ENCODE measurements around the gene DOCK8. TPM values are rescaled to one million over a fixed set of nuclear protein-coding genes. Genes with fewer than 3 reads are reported as not detected.
"Not testable (repeated sequence)": the region's sequence is repeated elsewhere in the genome, so short reads cannot be mapped to it uniquely, and the experiment has no call there.

Gene DOCK8
- total RNA-seq, 1 donor from 2014 or later, result 8.3 TPM

GRCh38 chr9:224582-225520 lies 10.2 kb downstream of the DOCK8 start:
- Mint-ChIP-seq H3K9me3 (ENCODE audit: unreplicated experiment) (no peaks in the 10 kb centered on the region), H3K4me3 (ENCODE audit: unreplicated experiment) (no peak overlapping the region), H3K27ac (ENCODE audit: unreplicated experiment) (no peak overlapping the region), H3K4me1 (ENCODE audit: unreplicated experiment) (peaks cover 16% of the 10 kb centered on the region), H3K27me3 (ENCODE audit: unreplicated experiment) (no peaks in the 10 kb centered on the region), H3K36me3 (ENCODE audit: low read depth, unreplicated experiment) (no peaks in the 10 kb centered on the region)
- no peak for TF ChIP-seq CTCF (IDR thresholded peaks at IDR 0.05; ENCODE audit: unreplicated experiment)
- no peak for DNase-seq (ENCODE audit: low spot score)

GRCh38 chr9:227860-228259 lies 13.2 kb downstream of the DOCK8 start:
- no peaks in the 10 kb centered on the region for H3K9me3 Mint-ChIP-seq (ENCODE audit: unreplicated experiment)
- DNase-seq (ENCODE audit: low spot score), result no peak
- TF ChIP-seq CTCF (IDR thresholded peaks at IDR 0.05; ENCODE audit: unreplicated experiment), result no peak
- H3K4me3 Mint-ChIP-seq (ENCODE audit: unreplicated experiment), result no peak overlapping the region
- no peaks in the 10 kb centered on the region for H3K27me3 Mint-ChIP-seq (ENCODE audit: unreplicated experiment)
- peaks cover 10% of the 10 kb centered on the region for H3K4me1 Mint-ChIP-seq (ENCODE audit: unreplicated experiment)
- H3K36me3 Mint-ChIP-seq (ENCODE audit: low read depth, unreplicated experiment), result no peaks in the 10 kb centered on the region
- no peak overlapping the region for H3K27ac Mint-ChIP-seq (ENCODE audit: unreplicated experiment)

GRCh38 chr9:228929-229695 lies 14.4 kb downstream of the DOCK8 start:
- H3K4me3 Mint-ChIP-seq (ENCODE audit: unreplicated experiment), result no peak overlapping the region
- H3K27me3 Mint-ChIP-seq (ENCODE audit: unreplicated experiment), result no peaks in the 10 kb centered on the region
- no peak overlapping the region for H3K27ac Mint-ChIP-seq (ENCODE audit: unreplicated experiment)
- H3K36me3 Mint-ChIP-seq (ENCODE audit: low read depth, unreplicated experiment), result no peaks in the 10 kb centered on the region
- DNase-seq (ENCODE audit: low spot score), result no peak
- TF ChIP-seq CTCF (IDR thresholded peaks at IDR 0.05; ENCODE audit: unreplicated experiment), result no peak
- no peaks in the 10 kb centered on the region for H3K9me3 Mint-ChIP-seq (ENCODE audit: unreplicated experiment)
- H3K4me1 Mint-ChIP-seq (ENCODE audit: unreplicated experiment), result peaks cover 9% of the 10 kb centered on the region

GRCh38 chr9:231625-232024 lies 17.0 kb downstream of the DOCK8 start:
- DNase-seq (ENCODE audit: low spot score); H3K36me3 Mint-ChIP-seq (ENCODE audit: low read depth, unreplicated experiment); H3K27me3 Mint-ChIP-seq (ENCODE audit: unreplicated experiment); H3K27ac Mint-ChIP-seq (ENCODE audit: unreplicated experiment); H3K9me3 Mint-ChIP-seq (ENCODE audit: unreplicated experiment); H3K4me1 Mint-ChIP-seq (ENCODE audit: unreplicated experiment); H3K4me3 Mint-ChIP-seq (ENCODE audit: unreplicated experiment): not testable (repeated sequence)

- not testable (repeated sequence) for H3K4me3 Mint-ChIP-seq (ENCODE audit: unreplicated experiment); H3K27me3 Mint-ChIP-seq (ENCODE audit: unreplicated experiment); H3K4me1 Mint-ChIP-seq (ENCODE audit: unreplicated experiment); H3K9me3 Mint-ChIP-seq (ENCODE audit: unreplicated experiment); DNase-seq (ENCODE audit: low spot score); H3K27ac Mint-ChIP-seq (ENCODE audit: unreplicated experiment); H3K36me3 Mint-ChIP-seq (ENCODE audit: low read depth, unreplicated experiment)
Observed at GRCh38 chr9:233708-234107, 19.0 kb downstream of the DOCK8 start.

Measured in endothelial cell (in vitro differentiated cells).